PC-9 (cell line): ENCODE data around the gene CPB2. TPM values are rescaled to one million over a fixed set of nuclear protein-coding genes. Genes with fewer than 3 reads are reported as not detected.

Source experiments
- BruUV-seq: library from RNA; stranded (reverse); fragments of 400-500 nt; replicated peaks from 2 replicates; lab custom pipeline; 2021; lab: Mats Ljungman, UMichigan
- CTCF ChIA-PET: fragments of 300-600 bp; sonication (Branson Sonifier 250); formaldehyde crosslinking; loops from one replicate; lab custom pipeline; 2022; ENCODE audit warnings: antibody characterized with exemption; lab: Charles Lee
- POLR2A ChIA-PET: fragments of 300-600 bp; sonication (Branson Sonifier 250); formaldehyde crosslinking; loops from one replicate; lab custom pipeline; 2022; ENCODE audit warnings: antibody characterized with exemption; ENCODE audit not compliant: unreplicated experiment; lab: Charles Lee
- DNase-seq, 2 experiments: peaks; one replicate each; pipeline versions ENCODE4 v3.0.0 to v3.0.0-alpha.2; 2015 to 2022; ENCODE audit warnings: mixed read lengths in 1 of 2
- H2AFZ ChIP-seq: fragments of 200-600 bp; sonication (generic); 2 replicates; pipeline ENCODE4 v1.8.1; 2017; ENCODE audit warnings: antibody characterized with exemption
- H3F3A ChIP-seq: fragments of 200-600 bp; sonication (generic); 2 replicates; pipeline ENCODE4 v1.8.1; 2017; ENCODE audit warnings: antibody characterized with exemption, mild to moderate bottlenecking, low read depth; ENCODE audit not compliant: insufficient read depth
- H3K27ac ChIP-seq: fragments of 200-600 bp; sonication (generic); 2 replicates; pipeline ENCODE4 v1.6.1; 2016; ENCODE audit warnings: mixed run types
- H3K27me3 ChIP-seq: fragments of 200-600 bp; sonication (generic); 2 replicates; pipeline ENCODE4 v1.6.1; 2016; ENCODE audit warnings: low read depth, mixed run types; ENCODE audit not compliant: insufficient read depth
- H3K36me3 ChIP-seq: fragments of 200-600 bp; sonication (generic); 2 replicates; pipeline ENCODE4 v1.6.1; 2016; ENCODE audit warnings: low read depth, mixed run types
- H3K4me1 ChIP-seq: fragments of 200-600 bp; sonication (generic); replicated peaks from 2 replicates; pipeline ENCODE4 v1.6.1; 2016; ENCODE audit warnings: mixed run types; ENCODE audit not compliant: insufficient read depth
- H3K4me2 ChIP-seq: fragments of 200-600 bp; sonication (generic); 2 replicates; pipeline ENCODE4 v1.6.1; 2017; ENCODE audit warnings: mixed run types
- H3K4me3 ChIP-seq: fragments of 200-600 bp; sonication (generic); 2 replicates; pipeline ENCODE4 v1.6.1; 2016; ENCODE audit warnings: mixed run types
- H3K79me2 ChIP-seq: fragments of 200-600 bp; sonication (generic); 2 replicates; pipeline ENCODE4 v1.6.1; 2017; ENCODE audit warnings: low read depth, mixed run types
- H3K9me2 ChIP-seq: fragments of 200-600 bp; sonication (generic); 2 replicates; pipeline ENCODE4 v1.8.1; 2017; ENCODE audit warnings: mild to moderate bottlenecking; ENCODE audit not compliant: insufficient read depth
- H3K9me3 ChIP-seq: fragments of 200-600 bp; sonication (generic); 2 replicates; pipeline ENCODE4 v1.8.1; 2016; ENCODE audit warnings: low read depth; ENCODE audit not compliant: insufficient read depth
- H4K20me1 ChIP-seq: fragments of 200-600 bp; sonication (generic); 2 replicates; pipeline ENCODE4 v1.8.1; 2017; ENCODE audit not compliant: insufficient read depth
- EZH2 ChIP-seq: fragments of 200-600 bp; sonication (generic); IDR thresholded peaks from 2 replicates; pipeline ENCODE4 v1.8.0; 2017; ENCODE audit warnings: antibody characterized with exemption, low read depth
- intact Hi-C: fragments of 100-400 bp; cut with micrococcal nuclease; formaldehyde crosslinking; loops from one replicate; pipeline ENCODE4 v1.10.0; 2022; ENCODE audit not compliant: unreplicated experiment
- total RNA-seq: library from RNA; stranded (reverse); gene quantifications from 2 replicates; pipeline ENCODE4 v1.2.3, GENCODE V29; 2021
- TF ChIP-seq, protein P1 (sequence below): fragments of 200-600 bp; sonication (generic); conservative IDR thresholded peaks from 2 replicates; pipeline ENCODE4 v1.6.1; 2017; ENCODE audit warnings: mixed run types, antibody characterized with exemption, mild to moderate bottlenecking, moderate library complexity

CPB2 gene
- total RNA-seq, 1 experiment from 2014 or later = not detected

DNA sequence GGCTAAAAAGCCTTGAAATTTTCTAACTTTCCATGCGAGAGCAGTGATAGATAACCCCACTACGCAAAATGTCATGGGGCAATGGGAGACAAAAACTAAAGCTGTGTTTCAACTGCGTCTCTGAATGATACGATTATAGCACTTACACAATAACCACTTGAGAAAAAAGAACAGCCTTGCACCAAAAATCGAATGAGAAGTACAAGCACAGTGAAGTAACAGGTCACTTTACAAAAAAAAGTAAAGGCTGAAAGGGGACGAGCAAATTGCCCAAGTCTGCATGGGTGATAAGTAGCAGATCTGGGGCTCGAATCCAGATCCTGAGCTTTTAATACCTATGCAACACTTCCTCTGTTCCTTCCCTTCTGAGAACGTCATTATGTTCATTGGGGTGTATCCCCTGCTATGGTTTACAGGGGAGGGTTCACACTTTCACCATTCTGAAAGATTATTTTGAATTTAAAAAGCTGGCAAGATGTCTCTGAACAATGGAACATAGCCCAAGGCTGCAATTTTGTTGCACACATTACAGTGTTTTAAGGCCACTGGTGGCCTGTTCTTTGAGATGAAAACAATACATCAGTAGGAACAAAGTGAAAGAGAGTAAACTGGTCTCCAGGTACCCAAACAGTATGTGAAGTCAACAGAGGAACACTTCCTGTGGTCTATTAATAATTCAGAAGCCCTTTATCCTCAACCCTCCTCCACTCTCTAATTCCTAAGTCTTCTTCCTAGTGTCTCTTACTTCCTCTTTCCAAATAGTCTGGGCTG, 3.2 kb downstream of the CPB2 start:
- CTCF ChIA-PET = no interaction called here
- Histone ChIP-seq H2AFZ (no peak overlapping the region), H3F3A (no peaks in the 10 kb centered on the region), H3K9me3 (no peaks in the 10 kb centered on the region), H3K9me2 (no peaks in the 10 kb centered on the region), H3K36me3 (no peaks in the 10 kb centered on the region), H3K27ac (no peak overlapping the region), H3K27me3 (no peaks in the 10 kb centered on the region), H3K4me3 (no peak overlapping the region), H4K20me1 (no peaks in the 10 kb centered on the region), H3K79me2 (no peaks in the 10 kb centered on the region), H3K4me1 (no peaks in the 10 kb centered on the region), H3K4me2 (no peak overlapping the region)
- POLR2A ChIA-PET = no interaction called here
- DNase-seq = no peak
- intact Hi-C loops = no loop called here
- TF ChIP-seq, protein P1, sequence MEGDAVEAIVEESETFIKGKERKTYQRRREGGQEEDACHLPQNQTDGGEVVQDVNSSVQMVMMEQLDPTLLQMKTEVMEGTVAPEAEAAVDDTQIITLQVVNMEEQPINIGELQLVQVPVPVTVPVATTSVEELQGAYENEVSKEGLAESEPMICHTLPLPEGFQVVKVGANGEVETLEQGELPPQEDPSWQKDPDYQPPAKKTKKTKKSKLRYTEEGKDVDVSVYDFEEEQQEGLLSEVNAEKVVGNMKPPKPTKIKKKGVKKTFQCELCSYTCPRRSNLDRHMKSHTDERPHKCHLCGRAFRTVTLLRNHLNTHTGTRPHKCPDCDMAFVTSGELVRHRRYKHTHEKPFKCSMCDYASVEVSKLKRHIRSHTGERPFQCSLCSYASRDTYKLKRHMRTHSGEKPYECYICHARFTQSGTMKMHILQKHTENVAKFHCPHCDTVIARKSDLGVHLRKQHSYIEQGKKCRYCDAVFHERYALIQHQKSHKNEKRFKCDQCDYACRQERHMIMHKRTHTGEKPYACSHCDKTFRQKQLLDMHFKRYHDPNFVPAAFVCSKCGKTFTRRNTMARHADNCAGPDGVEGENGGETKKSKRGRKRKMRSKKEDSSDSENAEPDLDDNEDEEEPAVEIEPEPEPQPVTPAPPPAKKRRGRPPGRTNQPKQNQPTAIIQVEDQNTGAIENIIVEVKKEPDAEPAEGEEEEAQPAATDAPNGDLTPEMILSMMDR = no peak
- no peak for TF ChIP-seq EZH2
- no TSS peak for BruUV-seq

DNA sequence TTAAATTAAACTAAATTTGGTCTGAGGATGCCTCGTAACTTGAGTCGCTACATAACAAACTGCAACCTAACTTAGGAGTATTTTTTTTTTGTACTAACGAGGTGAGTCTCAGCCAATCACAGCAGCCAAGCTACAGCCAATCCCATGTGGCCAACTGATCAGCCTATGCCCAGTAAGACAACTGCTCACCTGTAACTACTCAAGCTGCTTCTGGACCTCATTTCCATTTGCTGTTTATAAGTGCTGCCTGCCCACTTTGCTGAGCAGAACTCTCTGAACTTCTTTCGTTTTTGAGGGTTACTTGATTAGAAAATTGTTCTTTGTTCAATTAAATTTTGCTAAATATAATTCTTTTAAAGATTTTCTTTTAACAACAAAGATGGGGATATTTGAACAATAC, 3.8 kb downstream of the CPB2 start:
- ChIA-PET POLR2A (no interaction called here), CTCF (no interaction called here)
- Histone ChIP-seq H3K36me3 (no peaks in the 10 kb centered on the region), H3K9me3 (no peaks in the 10 kb centered on the region), H3K4me1 (no peaks in the 10 kb centered on the region), H3K79me2 (no peaks in the 10 kb centered on the region), H3K4me2 (no peak overlapping the region), H3K27me3 (no peaks in the 10 kb centered on the region), H3K9me2 (no peaks in the 10 kb centered on the region), H3F3A (no peaks in the 10 kb centered on the region), H3K4me3 (no peak overlapping the region), H2AFZ (no peak overlapping the region), H4K20me1 (no peaks in the 10 kb centered on the region), H3K27ac (no peak overlapping the region)
- TF ChIP-seq, protein P1 = no peak
- no peak for TF ChIP-seq EZH2
- DNase-seq = no peak
- intact Hi-C loops = no loop called here
- BruUV-seq = no TSS peak

DNA sequence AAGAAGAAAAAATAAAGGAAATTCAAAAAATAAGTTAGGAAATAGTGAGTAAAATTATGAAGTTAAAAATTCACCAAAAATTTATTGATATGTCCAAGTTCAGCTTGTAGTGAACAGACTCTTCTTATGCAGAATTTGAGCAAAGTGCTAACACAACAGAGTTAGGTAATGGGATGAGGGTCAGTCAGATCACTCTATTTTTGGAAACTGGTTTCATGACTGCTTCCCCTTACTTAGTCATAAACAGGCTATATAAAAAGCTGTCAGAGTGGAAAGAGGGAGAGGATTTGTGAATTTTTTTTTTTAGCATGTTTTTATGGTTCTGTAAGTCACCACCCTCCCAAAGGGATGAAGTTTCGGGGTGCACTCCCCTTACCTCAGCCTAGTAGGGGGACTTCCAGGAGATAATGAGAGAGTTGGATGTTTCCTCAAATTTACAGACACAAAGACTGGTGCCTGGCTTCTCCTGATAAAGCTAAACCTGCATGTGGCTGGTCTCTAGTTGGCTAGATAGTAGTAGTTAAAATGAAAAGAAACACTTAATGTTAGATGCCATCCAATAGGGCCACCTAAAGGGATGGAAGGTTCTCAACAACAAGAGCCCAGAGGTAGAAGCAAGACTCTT, 4.5 kb downstream of the CPB2 start:
- BruUV-seq = no TSS peak
- Histone ChIP-seq H4K20me1 (no peaks in the 10 kb centered on the region), H3K79me2 (no peaks in the 10 kb centered on the region), H2AFZ (no peak overlapping the region), H3K36me3 (no peaks in the 10 kb centered on the region), H3K27ac (no peak overlapping the region), H3F3A (no peaks in the 10 kb centered on the region), H3K9me2 (no peaks in the 10 kb centered on the region), H3K9me3 (no peaks in the 10 kb centered on the region), H3K4me2 (no peak overlapping the region), H3K27me3 (0 out of 2 replicates have a peak, but pooled peaks cover 2% of the 10 kb centered on the region), H3K4me1 (no peaks in the 10 kb centered on the region), H3K4me3 (no peak overlapping the region)
- CTCF ChIA-PET = no interaction called here
- no peak for DNase-seq
- no peak for TF ChIP-seq EZH2
- TF ChIP-seq, protein P1 = no peak
- intact Hi-C loops = no loop called here
- POLR2A ChIA-PET = no interaction called here
